K562 (cell line): ENCODE data around the gene ST6GAL1. TPM values are rescaled to one million over a fixed set of nuclear protein-coding genes. Genes with fewer than 3 reads are reported as not detected.

Experiments used
- ARID1B ChIP-seq: fragments of 450-650 bp; IDR thresholded peaks from 2 replicates; pipeline ENCODE4 v1.6.1; 2016; ENCODE audit warnings: antibody characterized with exemption, mild to moderate bottlenecking, inconsistent platforms
- CCNT2 ChIP-seq: IDR thresholded peaks from 2 replicates; pipeline ENCODE4 v1.6.1; 2011; ENCODE audit warnings: borderline replicate concordance, low read depth, mild to moderate bottlenecking, moderate library complexity, mixed read lengths, low read length; ENCODE audit not compliant: insufficient read length; ENCODE audit errors: extremely low read depth
- MIER1 ChIP-seq: fragments of 450-650 bp; IDR thresholded peaks from 2 replicates; pipeline ENCODE4 v1.6.1; 2016; ENCODE audit warnings: antibody characterized with exemption, mild to moderate bottlenecking, low read depth
- PCBP1 ChIP-seq: fragments of 200-400 bp; formaldehyde crosslinking; IDR thresholded peaks from 2 replicates; pipeline ENCODE4 v1.6.1; 2018; ENCODE audit warnings: mild to moderate bottlenecking, low read depth, low read length; ENCODE audit not compliant: poor library complexity, severe bottlenecking
- RBFOX2 ChIP-seq: fragments of 200-400 bp; formaldehyde crosslinking; IDR thresholded peaks from 2 replicates; pipeline ENCODE4 v1.6.1; 2017; ENCODE audit warnings: low read depth, mild to moderate bottlenecking, low read length, moderate library complexity
- RERE ChIP-seq: sonication (generic); formaldehyde crosslinking; IDR thresholded peaks from 2 replicates; pipeline ENCODE4 v1.8.0; 2023; ENCODE audit warnings: missing genetic modification reagents, mild to moderate bottlenecking, borderline replicate concordance
- TCF7L2 ChIP-seq: fragments of 150-350 bp; IDR thresholded peaks from 2 replicates; pipeline ENCODE4 v1.6.1; 2016; ENCODE audit warnings: low read depth, mild to moderate bottlenecking, low read length, moderate library complexity
- TSC22D4 ChIP-seq: fragments of 450-650 bp; IDR thresholded peaks from 2 replicates; pipeline ENCODE4 v1.6.1; 2016; ENCODE audit warnings: missing genetic modification characterization, missing biosample characterization, control low read depth
- ZNF75A ChIP-seq: fragments of 450-650 bp; formaldehyde crosslinking; IDR thresholded peaks from 2 replicates; pipeline ENCODE4 v1.4.0; 2020; ENCODE audit warnings: mild to moderate bottlenecking
- polyA plus RNA-seq, 8 experiments: library from polyadenylated mRNA; depleted of rRNA in 4 of 8; stranded (reverse) in 5 of 8; unstranded in 3 of 8; fragments of >200 nt; fragmentation: Nextera tagmentation in 2 of 8; fragmentation: Illumina TruSeq in 1 of 8; extraction: Ambion mirVana in 2 of 8; extraction: Trizol in 1 of 8; gene quantifications; 2 replicates each; pipeline versions ENCODE4 v1.2.1 to v1.2.3, GENCODE V29; 2011 to 2014; ENCODE audit warnings: inconsistent platforms in 1 of 8, missing spikeins in 1 of 8
- total RNA-seq, 7 experiments: library from RNA; depleted of rRNA in 6 of 7; stranded (reverse); fragments of >200 nt in 6 of 7; fragmentation: Illumina TruSeq in 2 of 7; extraction: Trizol in 2 of 7; gene quantifications; 2 replicates each; pipeline versions ENCODE4 v1.2.1 to v1.2.3, GENCODE V29; 2011 to 2021; ENCODE audit warnings: low replicate concordance in 1 of 7
- TF ChIP-seq, protein P1 (sequence below): fragments of 200-600 bp; sonication (generic); IDR thresholded peaks from one replicate; pipeline ENCODE4 v1.6.1; 2012; ENCODE audit warnings: mild to moderate bottlenecking, low read depth, low read length, inconsistent platforms
- TF ChIP-seq, protein P2 (sequence below): fragments of 250-450 bp; sonication (Bioruptor Pico); IDR thresholded peaks from 2 replicates; pipeline ENCODE4 v1.8.0; 2021; ENCODE audit warnings: borderline replicate concordance, mild to moderate bottlenecking, moderate library complexity; ENCODE audit not compliant: poor library complexity, severe bottlenecking

ST6GAL1 gene
- total and polyA plus RNA-seq, 9 of the 15 experiments (the other 6 are each of a cell fraction or from before 2014, with no cell fraction given), result 31.9 to 145 (median 71.0) TPM

DNA sequence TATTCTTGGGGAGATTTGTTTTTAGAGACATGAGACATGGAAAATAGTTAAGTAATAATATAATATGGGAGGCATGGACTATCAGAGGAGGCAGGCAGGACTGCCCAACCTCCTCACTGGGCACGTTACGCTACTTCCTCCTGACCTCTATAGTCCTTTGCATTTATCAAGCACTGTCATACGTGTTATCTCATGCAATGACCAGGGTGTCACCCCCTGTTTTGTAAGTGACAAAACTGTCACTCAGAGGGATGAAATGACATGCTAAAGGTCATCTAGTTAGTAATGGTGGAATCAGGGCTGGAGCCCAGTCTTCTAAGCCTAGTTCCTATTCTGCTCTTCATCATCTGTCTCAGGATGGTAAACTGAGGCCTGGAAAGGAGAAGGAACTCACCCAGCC, 66.7 kb downstream of the ST6GAL1 start (continued):
- TF ChIP-seq, protein P1, sequence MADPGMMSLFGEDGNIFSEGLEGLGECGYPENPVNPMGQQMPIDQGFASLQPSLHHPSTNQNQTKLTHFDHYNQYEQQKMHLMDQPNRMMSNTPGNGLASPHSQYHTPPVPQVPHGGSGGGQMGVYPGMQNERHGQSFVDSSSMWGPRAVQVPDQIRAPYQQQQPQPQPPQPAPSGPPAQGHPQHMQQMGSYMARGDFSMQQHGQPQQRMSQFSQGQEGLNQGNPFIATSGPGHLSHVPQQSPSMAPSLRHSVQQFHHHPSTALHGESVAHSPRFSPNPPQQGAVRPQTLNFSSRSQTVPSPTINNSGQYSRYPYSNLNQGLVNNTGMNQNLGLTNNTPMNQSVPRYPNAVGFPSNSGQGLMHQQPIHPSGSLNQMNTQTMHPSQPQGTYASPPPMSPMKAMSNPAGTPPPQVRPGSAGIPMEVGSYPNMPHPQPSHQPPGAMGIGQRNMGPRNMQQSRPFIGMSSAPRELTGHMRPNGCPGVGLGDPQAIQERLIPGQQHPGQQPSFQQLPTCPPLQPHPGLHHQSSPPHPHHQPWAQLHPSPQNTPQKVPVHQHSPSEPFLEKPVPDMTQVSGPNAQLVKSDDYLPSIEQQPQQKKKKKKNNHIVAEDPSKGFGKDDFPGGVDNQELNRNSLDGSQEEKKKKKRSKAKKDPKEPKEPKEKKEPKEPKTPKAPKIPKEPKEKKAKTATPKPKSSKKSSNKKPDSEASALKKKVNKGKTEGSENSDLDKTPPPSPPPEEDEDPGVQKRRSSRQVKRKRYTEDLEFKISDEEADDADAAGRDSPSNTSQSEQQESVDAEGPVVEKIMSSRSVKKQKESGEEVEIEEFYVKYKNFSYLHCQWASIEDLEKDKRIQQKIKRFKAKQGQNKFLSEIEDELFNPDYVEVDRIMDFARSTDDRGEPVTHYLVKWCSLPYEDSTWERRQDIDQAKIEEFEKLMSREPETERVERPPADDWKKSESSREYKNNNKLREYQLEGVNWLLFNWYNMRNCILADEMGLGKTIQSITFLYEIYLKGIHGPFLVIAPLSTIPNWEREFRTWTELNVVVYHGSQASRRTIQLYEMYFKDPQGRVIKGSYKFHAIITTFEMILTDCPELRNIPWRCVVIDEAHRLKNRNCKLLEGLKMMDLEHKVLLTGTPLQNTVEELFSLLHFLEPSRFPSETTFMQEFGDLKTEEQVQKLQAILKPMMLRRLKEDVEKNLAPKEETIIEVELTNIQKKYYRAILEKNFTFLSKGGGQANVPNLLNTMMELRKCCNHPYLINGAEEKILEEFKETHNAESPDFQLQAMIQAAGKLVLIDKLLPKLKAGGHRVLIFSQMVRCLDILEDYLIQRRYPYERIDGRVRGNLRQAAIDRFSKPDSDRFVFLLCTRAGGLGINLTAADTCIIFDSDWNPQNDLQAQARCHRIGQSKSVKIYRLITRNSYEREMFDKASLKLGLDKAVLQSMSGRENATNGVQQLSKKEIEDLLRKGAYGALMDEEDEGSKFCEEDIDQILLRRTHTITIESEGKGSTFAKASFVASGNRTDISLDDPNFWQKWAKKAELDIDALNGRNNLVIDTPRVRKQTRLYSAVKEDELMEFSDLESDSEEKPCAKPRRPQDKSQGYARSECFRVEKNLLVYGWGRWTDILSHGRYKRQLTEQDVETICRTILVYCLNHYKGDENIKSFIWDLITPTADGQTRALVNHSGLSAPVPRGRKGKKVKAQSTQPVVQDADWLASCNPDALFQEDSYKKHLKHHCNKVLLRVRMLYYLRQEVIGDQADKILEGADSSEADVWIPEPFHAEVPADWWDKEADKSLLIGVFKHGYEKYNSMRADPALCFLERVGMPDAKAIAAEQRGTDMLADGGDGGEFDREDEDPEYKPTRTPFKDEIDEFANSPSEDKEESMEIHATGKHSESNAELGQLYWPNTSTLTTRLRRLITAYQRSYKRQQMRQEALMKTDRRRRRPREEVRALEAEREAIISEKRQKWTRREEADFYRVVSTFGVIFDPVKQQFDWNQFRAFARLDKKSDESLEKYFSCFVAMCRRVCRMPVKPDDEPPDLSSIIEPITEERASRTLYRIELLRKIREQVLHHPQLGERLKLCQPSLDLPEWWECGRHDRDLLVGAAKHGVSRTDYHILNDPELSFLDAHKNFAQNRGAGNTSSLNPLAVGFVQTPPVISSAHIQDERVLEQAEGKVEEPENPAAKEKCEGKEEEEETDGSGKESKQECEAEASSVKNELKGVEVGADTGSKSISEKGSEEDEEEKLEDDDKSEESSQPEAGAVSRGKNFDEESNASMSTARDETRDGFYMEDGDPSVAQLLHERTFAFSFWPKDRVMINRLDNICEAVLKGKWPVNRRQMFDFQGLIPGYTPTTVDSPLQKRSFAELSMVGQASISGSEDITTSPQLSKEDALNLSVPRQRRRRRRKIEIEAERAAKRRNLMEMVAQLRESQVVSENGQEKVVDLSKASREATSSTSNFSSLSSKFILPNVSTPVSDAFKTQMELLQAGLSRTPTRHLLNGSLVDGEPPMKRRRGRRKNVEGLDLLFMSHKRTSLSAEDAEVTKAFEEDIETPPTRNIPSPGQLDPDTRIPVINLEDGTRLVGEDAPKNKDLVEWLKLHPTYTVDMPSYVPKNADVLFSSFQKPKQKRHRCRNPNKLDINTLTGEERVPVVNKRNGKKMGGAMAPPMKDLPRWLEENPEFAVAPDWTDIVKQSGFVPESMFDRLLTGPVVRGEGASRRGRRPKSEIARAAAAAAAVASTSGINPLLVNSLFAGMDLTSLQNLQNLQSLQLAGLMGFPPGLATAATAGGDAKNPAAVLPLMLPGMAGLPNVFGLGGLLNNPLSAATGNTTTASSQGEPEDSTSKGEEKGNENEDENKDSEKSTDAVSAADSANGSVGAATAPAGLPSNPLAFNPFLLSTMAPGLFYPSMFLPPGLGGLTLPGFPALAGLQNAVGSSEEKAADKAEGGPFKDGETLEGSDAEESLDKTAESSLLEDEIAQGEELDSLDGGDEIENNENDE, result no peak
- TF ChIP-seq RBFOX2 (no peak), MIER1 (no peak), RERE (CRISPR knock-in tag) (no peak), ARID1B (peak; percentile 92), PCBP1 (no peak), TCF7L2 (no peak), ZNF75A (CRISPR knock-in tag) (no peak), TSC22D4 (tag) (no peak), CCNT2 (peak; percentile 50)
- TF ChIP-seq, protein P2, sequence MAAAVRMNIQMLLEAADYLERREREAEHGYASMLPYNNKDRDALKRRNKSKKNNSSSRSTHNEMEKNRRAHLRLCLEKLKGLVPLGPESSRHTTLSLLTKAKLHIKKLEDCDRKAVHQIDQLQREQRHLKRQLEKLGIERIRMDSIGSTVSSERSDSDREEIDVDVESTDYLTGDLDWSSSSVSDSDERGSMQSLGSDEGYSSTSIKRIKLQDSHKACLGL (CRISPR knock-in tag), result no peak
